ENCODE results near the gene KLK12. TPM values are rescaled to one million over a fixed set of nuclear protein-coding genes. Genes with fewer than 3 reads are reported as not detected.

KLK12 gene
- total RNA-seq, 1 donor from 2014 or later = 153 TPM

DNA sequence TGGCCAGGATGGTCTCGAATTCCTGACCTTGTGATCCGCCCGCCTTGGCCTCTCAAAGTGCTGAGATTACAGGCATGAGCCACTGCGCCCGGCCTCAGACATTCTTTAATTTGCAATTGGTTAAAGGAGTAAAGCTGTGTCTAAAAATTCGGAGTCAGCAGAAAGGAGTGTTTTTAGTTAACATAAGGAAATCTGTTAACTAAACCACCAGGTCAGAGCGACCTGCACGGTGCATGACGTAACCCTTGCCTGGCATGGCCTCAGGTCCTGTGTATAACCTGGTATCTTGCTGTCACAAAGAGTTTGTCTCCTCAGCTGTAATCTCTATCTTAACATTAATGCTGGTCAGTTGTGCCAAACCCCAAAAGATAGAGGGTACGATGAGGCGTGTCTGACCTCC is 9.5 kb upstream of the KLK12 start:
- peak; percentile 37 for ATAC-seq

DNA sequence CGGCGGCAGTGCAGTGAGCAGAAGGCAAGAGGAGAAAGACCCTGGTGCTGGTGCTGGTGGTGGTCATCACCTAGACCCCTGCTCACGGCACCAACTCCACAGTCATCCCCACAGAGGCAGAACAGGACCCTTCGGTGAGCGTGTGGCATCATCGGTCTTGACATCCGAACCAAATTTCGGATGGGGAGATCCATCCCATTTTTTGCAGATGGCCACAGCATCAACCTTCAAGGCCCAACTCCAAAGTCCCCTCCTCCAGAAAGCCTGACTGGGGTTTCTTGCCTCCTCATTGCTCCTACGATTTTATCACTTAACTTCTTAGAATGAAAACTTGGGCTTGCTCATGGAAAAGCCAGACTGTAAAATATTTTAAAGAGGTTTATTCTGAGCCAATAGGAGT is 8.7 kb upstream of the KLK12 start:
- ATAC-seq = no peak

DNA sequence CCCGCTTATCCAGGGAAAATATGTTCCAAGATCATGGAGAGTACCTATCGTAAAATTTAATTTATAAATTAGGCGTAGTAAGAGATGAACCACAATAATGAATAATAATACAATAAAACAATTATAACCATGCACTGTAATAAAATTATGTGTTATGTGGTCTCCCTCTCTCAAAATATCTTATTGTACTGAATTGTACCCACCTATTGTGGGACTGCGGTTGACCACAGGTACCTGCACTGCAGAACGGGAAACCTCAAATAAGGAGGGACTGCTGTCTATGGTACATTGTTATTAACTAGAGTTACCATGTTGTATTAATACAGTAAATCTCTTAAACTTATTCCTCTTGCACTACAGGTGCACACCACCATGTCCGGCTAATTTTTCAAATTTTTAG is 5.3 kb upstream of the KLK12 start:
- ATAC-seq = no peak

DNA sequence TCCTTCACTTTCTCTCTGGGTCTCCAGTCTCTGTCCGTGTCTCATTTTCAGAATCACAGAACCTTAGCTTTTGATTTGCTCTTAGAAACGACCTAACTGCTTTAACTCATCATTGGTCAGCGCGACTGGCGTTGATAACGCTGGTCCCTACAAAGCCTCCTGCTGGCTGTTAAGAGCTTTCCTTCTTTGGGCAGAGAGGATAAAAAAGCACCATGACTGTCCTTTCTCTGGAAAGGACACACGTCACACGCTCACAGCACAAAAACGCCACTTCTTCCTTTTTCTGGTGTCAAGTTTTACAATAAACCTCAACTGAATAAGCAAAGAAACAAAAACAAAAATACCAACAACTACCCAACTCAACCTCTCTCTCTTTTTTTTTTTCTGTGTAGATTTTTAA is 1.7 kb upstream of the KLK12 start:
- no peak for ATAC-seq

DNA sequence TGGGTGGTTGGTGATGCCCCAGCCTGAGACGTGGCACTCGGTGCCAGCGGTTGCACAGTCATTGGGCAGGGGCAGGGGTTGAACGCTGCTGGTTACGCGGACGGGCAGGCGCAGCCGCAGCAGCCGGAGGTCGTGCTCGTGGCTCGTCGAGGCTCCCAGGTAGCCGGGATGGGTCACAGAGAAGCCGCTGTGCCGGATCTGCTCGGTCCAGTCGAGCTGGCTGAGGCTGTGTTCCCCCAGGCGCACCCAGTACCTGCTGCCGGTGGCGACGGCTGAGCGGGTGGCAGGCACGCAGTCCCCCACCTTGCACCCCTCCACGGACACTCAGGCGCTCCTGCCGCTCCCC is 2.9 kb downstream of the KLK12 start:
- ATAC-seq = no peak

DNA sequence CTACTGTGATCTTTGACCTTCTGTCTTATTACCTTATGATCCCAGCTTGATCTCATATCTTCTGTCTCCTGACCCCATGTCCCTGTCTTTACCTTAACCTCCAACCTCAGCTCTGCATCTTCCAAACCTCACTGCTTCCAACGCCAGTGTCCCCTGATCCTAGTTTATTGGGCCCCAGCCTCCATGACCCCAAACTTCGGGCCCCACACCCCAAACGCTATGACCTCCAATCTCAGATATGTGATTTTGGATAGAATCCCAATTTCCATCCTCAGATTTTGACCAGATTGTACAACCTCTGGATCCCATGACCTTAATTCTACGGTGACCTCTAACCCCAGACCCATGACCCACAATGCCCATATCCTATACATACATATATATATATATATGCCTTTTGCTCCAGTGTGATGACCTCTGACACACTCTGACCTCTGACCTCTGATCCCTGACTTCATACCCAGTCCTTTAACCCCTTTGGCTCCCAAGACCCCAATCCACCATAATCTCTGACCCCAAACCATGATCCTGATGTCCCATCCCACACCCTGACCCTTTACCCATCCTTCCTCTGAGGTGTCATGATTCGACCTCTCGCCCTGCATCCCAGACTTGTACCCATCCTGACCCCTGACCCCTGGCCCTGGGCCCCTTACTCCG is 3.5 kb downstream of the KLK12 start:
- ATAC-seq = no peak

DNA sequence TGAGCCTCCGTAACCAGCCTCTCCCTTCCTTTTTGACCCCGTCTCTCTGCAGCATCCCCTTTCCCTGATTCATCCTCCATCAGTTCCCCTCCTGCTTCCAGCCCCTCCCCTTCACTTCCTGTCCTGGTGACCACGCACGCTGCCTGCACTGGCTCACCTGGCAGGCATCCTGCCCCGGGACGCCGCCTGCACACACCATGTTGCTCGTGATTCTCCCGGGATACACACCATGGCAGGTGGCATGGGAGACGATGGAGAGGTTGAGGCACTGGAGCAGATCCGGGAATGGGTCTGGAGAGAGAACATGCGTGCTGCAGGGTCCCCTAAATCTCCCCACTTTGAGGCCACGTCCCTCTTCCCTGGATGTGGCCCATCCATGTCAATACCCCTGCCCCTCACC is 4.2 kb downstream of the KLK12 start:
- no peak for ATAC-seq

DNA sequence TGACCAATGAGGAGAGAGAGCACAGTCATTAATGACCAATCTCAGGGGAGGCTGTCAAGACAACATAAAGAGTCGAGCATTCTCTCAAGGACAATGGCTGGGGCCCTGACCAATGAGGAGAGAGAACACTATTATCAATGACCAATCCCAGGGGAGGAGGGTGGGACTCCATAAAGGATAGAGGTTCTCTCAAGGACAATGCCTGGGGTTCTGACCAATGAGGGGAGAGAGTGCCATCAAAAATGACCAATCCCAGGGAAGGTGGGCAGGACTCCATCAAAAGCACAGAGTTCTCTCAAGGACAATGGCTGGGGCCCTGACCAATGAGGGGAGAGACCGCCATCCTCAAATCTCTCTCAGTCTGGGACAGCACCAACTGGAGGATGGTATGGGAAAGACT is 5.1 kb downstream of the KLK12 start:
- peak; percentile 5 for ATAC-seq

DNA sequence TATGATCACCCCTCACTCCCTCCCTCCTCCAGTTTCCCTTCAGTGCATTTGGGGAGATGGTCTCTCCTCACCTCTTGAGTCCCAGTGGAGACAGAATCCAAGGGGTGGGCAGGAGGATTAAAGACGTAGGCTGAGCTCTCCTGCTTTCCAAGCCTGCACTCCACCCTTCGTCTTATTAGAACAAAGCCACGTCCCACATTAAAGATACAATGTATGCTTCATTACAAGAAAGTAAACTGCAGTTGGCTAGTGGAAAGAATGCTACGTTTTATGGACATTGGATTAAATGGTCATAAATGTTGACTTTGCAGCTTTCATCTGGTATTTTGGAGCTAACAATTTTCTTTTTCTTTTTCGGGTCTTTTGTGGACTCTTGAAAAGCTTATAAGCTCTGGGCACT is 6.9 kb downstream of the KLK12 start:
- no peak for ATAC-seq

DNA sequence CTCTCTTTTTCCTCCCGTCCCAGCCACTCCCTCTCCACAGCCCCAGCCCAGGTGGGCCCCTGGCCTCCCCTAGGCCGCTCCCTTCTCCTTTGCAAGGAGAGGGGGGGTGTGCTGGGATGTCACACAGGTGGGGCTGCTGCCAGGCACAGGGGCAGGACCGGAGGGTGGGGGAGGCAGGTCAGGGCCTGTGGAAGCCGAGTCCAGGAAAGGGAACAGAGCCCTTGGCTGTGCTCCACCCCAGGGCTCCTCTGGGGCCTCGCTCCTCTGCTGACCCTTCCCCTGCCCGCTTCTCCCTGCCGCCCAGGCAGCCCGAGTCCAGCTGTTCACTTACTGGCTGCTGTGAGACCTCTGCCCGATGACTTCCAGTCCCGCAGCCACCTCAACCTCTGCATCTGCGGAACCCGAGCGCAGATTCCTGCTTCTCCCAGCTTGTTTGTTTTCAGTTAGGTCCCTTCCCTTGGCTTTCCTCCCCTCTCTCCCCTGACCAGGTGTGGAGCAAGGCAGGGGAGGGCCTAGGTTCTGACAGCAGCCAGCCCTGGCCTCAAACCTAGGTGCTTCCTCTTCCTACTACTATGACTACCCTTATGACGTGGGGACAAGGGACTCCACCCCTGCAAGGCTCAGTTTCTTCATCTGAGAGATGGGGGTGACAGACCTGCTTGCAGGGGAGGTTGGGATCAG is 7.5 kb downstream of the KLK12 start:
- peak; percentile 72 for ATAC-seq

DNA sequence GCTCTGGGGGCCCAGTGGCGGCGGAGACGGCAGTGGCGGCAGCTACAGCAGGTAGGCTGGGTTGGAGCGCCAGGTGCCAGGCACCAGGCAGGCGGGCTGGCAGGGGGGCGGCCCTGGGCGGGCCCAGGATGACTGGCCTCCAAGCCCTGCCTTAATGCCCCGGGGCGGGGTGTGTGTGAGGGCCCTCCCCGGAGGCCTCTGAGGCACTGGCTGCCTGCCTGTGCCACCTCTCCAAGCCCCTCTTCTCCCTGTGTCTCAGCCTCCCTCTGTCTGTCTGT is 8.3 kb downstream of the KLK12 start, which contains the start of gene KLK11:
Gene KLK11 (minus strand): TSS at position 63 of the 278 bp plus-strand sequence. CDS start 985 bp downstream, outside the sequence.
- peak; percentile 79 for ATAC-seq

DNA sequence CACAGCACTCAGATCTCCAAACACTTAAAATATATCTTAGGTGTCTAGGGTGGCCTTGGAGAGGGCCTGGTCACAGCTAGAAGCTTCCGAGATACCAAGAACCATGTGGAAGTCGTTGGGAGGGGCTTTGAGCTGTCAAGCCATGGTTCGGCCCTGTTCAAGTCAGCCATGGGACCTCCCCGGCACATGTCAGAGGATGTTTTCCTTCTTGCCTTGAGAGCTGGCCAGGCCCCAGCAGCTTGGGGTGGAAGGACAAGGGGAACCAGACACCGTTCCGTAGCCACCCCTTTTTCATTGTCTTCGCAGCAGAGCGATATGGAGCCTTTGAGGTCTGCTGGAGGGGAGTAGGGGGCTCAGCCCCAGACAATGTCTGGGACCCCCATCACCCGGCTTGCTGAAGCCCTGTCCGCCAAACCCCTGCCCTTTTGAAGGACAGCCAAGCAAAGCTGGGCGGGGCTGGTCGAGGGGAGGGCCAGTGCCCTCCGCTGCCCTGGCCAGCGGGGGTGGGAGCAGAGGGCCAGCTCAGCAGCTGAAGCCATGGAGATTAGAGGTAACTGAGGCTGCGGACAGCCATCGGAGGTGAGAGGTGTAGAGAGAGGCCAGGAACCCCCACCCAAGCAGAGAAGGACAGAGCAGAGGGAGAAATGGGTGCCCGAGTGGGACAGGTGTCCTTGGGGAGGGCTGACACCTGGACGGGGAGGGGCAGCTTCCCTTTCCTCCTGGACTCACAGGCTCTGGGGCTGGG is 8.8 kb downstream of the KLK12 start:
- peak; percentile 8 for ATAC-seq

DNA sequence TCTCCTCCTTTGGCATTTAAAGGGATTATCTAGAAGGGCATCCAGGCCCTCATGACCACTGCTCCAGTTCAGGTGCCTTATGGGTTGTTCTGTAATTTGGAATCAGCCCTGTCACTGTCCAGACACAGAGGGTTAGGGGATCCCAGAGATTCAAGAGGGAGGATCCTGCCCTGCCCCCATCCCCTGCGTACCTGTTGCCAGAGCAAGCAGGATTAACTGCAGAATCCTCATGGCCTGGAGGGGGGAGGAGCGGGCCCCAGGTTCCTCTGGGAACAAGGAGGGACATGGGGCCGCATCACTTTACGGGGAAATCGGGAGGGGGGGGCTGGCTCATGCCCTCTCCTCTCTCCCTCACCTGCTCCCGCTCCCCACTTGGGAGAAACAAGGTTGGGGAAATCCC is 9.4 kb downstream of the KLK12 start:
- ATAC-seq = no peak

DNA sequence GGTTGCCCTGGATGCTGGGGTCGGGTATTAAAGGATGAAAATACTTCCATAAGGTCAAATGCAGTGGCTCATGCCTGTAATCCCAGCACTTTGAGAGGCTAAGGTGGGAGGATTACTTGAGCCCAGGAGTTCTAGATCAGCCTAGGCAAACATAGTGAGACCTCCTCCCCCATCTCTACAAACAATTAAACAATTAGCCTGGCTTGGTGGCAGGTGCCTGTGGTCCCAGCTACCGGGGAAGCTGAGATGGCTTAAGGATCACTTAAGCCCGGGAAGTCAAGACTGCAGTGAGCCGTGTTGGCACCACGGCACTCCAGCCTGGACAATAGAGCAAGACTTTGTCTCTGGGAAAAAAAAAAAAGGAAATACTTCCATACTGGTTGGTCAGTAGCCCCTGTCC is 9.9 kb downstream of the KLK12 start:
- ATAC-seq = no peak

DNA sequence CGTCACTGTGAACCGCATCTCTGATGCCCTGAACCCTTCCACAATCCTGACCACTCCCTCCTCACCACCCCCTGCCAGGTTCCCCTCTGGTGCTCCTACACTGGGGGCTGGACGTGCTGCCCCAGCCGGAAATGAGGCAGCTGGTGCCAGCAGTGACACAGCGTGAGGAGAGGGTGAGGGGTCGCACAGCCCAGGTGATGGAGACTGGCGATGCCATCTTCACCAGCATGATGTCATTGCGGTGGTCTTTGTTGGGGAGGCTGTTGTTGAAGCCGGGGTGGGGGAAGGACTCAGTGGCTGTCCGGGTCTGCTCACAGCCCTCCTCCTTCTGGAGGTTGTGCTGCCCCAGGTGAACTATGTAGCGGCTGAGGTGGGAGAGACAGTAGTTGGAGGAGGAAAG is 10.9 kb downstream of the KLK12 start:
- no peak for ATAC-seq

DNA sequence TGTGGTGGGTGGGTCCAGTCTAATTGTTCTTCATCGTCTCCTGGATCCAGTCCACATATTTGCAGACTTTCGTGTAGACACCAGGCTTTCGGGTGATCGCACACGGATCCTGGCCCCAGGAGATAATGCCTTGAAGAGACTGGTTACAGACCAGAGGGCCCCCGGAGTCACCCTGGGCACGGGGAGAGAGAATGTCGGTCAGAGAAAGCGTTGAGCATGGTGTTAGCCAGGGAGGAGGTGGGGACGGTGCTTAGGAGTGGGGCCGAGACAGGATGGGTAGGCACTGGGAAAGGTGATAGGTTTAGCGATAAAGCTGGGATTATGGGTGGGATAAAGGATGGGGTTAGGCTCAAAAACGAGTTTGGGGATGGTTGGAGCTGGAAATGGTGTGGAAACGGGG is 12.3 kb downstream of the KLK12 start:
- no peak for ATAC-seq

DNA sequence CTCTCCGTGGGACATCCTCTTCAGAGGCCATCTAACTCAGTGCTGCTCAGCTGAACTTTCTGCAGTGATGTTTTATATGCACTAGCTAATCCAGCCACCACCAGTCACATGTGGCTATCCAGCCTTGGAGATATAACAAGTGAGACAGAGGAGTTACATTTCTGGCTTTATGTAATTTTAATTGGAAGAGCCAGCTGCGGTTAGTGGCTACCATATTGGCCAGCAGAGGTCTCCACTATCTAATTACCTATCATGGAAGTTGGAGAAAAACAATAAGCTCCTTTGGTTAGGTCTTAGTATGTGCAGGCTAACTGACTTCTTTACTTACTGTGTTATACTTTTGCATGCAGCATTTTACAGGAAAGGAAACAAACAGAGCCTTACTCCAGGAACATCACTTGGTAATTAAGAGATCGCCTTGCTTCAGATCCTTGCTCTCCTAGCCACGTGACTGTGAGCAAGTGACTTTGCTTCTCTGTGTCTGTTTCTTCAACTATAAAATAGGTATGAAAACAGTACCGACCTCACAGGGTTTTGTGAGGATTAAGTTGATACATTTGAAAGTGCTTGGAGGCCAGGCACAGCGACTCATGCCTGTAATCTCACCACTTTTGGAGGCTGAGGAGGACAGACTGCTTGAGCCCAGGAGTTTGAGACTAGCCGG is 13.7 kb downstream of the KLK12 start:
- ATAC-seq = peak; percentile 0

DNA sequence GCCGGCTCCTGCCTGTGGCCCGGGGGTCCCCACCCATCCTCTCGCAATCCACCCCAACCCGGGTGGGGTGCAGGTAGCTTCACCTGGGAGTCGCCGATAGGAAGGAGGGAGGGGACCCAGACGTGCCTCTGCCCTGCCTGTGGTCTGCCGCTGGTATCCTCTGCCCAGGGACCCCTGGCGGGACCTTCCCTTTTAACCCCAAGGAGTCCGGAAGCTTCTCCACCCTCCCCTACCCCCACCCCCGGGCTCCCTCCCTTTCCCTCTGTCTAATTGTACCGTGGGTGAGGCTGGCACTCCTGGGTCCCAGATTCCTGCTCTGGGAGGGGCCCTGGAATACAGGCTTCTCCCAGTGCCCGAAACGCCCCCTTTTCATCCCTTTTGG is 15.3 kb downstream of the KLK12 start, which contains the start of gene KLK10:
Gene KLK10 (minus strand): TSS at position 166 of the 382 bp plus-strand sequence. CDS start 579 bp downstream, outside the sequence.
- peak; percentile 39 for ATAC-seq

DNA sequence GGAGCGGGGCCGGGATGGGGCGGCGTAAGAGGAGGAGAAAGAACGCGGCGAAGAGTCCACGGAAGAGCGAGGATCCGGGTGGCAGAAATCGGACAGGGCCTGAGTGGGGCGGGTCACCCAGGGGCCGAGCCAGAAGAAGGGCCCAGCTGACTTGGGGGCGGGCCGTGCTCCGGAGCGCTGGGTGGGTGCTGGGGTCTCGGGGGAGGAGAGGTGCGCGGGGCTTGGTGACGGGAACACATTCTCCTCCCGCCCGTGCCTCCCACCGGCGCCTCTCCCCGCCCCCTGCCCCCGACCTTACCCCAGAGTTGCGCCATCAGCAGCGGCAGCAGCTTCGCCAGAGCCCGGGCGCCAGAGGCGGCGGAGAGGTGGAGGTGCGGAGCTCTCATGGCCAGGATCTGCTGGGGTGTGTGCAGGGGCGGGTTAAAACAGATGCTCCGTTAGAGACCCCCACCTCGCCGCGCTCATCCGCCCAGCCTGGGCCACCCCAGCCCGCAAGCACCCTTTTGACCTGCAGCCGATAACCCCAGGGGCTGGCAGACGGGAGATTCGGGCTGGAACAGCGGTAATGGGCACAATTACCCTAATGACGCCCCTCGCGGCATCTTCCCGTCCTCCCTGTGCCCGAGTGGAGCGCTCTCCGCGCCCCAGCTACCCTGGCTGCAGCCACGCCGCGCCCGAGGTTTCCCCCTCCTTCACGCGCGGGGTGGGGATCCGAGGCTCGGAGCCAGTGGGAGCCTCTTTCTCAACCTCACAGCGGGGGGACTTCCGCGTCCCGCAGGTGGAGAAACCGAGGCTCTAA is 15.9 kb downstream of the KLK12 start:
- ATAC-seq = peak; percentile 59

DNA sequence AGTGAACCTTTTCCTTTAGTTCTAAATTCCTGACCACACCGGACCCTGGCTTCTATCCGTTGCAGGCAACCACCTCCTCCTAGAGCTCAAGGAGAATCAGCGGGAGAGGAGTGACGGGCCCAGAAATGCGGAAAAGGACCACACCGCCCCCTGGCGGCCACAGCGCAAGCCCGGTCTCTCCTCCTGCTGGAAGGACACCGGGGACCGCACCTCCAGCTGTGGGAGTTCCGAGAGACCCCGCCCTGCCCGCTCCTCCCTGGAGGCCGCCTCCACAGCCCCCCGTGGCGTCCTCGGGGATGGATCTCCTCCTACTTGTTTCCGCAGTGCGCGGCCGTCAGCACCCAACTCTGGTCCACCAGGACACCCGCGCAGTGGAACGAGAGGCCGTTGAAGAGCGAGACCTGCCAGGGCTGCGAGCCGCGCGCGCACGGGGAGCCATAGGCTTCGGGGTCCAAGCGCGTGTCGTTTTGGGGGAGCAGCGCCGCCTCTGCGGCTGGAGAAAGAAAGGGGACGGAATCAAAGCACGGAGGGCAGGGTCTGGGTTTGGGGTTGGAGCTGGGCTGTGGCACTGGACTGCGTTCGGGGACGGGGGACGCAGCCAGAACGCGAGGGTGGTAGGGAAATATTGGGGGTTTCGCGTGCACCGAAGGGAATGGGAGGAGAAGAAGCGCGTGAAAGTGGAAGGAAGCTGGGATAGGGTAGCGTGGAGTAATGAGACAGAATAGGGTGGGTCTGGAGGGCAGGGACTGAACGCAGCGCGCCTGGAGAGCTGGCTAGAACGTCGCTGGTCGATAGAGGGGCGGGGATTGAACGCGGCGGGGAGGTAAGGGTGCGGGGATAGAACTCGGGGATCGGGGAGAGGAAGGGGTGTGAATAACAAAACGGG is 17.8 kb downstream of the KLK12 start:
- peak; percentile 35 for ATAC-seq

DNA sequence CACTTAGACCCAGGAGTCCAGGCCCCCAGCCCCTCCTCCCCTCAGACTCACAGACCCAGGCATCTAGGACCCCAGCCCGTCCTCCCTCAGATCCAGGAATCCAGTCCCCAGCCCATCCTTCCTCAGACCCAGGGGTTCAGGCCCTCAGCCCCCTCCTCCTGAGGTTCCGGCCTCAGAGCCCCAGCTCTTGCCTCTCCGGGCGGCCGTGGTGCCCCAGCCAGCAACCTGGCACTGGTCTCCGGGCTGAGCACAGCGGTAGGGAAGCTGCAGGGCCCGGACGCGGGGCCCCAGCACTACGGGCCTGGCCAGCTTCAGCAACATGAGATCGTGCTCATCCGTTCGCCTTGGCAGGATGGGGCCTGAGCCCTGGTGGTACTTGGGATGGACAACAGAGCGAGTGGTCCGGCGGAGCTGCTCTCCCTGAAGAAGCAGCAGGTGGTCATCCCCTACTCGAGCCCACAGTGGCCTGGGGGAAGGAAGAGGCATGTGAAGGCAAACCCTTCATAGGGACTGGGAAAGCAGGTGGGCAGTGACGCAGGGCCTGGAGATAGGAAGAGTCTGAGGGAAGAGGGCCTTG is 19.0 kb downstream of the KLK12 start:
- ATAC-seq = no peak

Measured in esophagus mucosa (tissue), 1 donor.